A549 (cell line): Measurements from ENCODE around the gene USP2.

Experiments used
- CEBPB ChIP-seq, 2 experiments: fragments of >200 bp in 1 of 2; sonication (Bioruptor Twin) in 1 of 2; formaldehyde crosslinking in 1 of 2; IDR thresholded peaks; 2 replicates each; pipeline ENCODE4 v1.6.1; 2012 to 2016
- FOXS1 ChIP-seq: fragments of 250-450 bp; sonication (Bioruptor Pico); IDR thresholded peaks from 2 replicates; pipeline ENCODE4 v1.5.0; 2020; ENCODE audit warnings: mild to moderate bottlenecking, moderate library complexity
- HDAC2 ChIP-seq: fragments of 200-600 bp; sonication (generic); IDR thresholded peaks from 2 replicates; pipeline ENCODE4 v1.6.1; 2016
- HEYL ChIP-seq: fragments of 250-450 bp; sonication (Bioruptor Pico); IDR thresholded peaks from 2 replicates; pipeline ENCODE4 v1.8.0; 2021; ENCODE audit warnings: mild to moderate bottlenecking, moderate library complexity
- MAFK ChIP-seq: fragments of 450-650 bp; IDR thresholded peaks from 2 replicates; pipeline ENCODE4 v1.6.1; 2014; ENCODE audit not compliant: partially characterized antibody
- NFE2L2 ChIP-seq: fragments of 150-350 bp; conservative IDR thresholded peaks from 2 replicates; pipeline ENCODE4 v1.6.1; 2014; ENCODE audit warnings: low read length
- POLR2A ChIP-seq: IDR thresholded peaks from 2 replicates; pipeline ENCODE4 v1.6.1; 2012; ENCODE audit warnings: mild to moderate bottlenecking, low read length
- RCOR1 ChIP-seq: fragments of 150-350 bp; IDR thresholded peaks from 2 replicates; pipeline ENCODE4 v1.6.1; 2014; ENCODE audit warnings: antibody characterized with exemption, low read length, low read depth
- RFX5 ChIP-seq: fragments of 450-650 bp; IDR thresholded peaks from 2 replicates; pipeline ENCODE4 v1.7.1; 2014; ENCODE audit warnings: antibody characterized with exemption, mild to moderate bottlenecking, moderate library complexity
- ZC3H11A ChIP-seq: fragments of 450-650 bp; IDR thresholded peaks from 2 replicates; pipeline ENCODE4 v1.6.1; 2014; ENCODE audit warnings: antibody characterized with exemption, mild to moderate bottlenecking
- ZFP36 ChIP-seq: fragments of 450-650 bp; IDR thresholded peaks from 2 replicates; pipeline ENCODE4 v1.6.1; 2014; ENCODE audit warnings: borderline replicate concordance; ENCODE audit not compliant: partially characterized antibody
- TF ChIP-seq, protein P1 (sequence below): fragments of >200 bp; sonication (Bioruptor Twin); formaldehyde crosslinking; IDR thresholded peaks from 3 replicates; pipeline ENCODE4 v1.5.1; 2016
- TF ChIP-seq, protein P2 (sequence below): fragments of 200-600 bp; sonication (generic); IDR thresholded peaks from 2 replicates; pipeline ENCODE4 v1.6.1; 2016; ENCODE audit warnings: antibody characterized with exemption, mild to moderate bottlenecking, moderate library complexity
- TF ChIP-seq, protein P3 (sequence below): fragments of 150-350 bp; IDR thresholded peaks from 2 replicates; pipeline ENCODE4 v1.6.1; 2014; ENCODE audit warnings: low read depth, mild to moderate bottlenecking, low read length

DNA sequence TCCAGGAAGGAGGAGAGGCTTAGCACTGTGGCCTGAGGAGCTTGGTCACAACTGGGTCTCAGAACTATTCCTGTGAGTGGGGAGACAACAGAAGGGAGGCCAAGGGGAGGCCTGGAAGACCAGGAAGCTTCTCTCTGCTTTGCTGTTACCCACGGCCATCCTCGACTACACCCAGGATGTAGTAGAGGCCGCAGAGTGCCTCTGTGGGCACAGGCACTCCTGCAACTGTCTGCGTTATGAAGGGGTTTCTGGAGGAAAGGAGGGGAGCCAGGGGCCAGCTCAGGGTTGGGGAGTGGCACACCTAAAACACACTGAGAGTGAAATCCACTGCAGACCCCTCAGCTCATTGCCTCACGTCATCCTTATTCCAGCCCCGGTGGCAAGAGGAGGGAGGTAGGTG, 31.2 kb downstream of the USP2 start:
- TF ChIP-seq MAFK, result no peak
- TF ChIP-seq, protein P1, sequence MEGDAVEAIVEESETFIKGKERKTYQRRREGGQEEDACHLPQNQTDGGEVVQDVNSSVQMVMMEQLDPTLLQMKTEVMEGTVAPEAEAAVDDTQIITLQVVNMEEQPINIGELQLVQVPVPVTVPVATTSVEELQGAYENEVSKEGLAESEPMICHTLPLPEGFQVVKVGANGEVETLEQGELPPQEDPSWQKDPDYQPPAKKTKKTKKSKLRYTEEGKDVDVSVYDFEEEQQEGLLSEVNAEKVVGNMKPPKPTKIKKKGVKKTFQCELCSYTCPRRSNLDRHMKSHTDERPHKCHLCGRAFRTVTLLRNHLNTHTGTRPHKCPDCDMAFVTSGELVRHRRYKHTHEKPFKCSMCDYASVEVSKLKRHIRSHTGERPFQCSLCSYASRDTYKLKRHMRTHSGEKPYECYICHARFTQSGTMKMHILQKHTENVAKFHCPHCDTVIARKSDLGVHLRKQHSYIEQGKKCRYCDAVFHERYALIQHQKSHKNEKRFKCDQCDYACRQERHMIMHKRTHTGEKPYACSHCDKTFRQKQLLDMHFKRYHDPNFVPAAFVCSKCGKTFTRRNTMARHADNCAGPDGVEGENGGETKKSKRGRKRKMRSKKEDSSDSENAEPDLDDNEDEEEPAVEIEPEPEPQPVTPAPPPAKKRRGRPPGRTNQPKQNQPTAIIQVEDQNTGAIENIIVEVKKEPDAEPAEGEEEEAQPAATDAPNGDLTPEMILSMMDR, result no peak
- TF ChIP-seq ZFP36, result no peak
- TF ChIP-seq ZC3H11A, result no peak
- no peak for TF ChIP-seq HDAC2
- TF ChIP-seq, protein P2, sequence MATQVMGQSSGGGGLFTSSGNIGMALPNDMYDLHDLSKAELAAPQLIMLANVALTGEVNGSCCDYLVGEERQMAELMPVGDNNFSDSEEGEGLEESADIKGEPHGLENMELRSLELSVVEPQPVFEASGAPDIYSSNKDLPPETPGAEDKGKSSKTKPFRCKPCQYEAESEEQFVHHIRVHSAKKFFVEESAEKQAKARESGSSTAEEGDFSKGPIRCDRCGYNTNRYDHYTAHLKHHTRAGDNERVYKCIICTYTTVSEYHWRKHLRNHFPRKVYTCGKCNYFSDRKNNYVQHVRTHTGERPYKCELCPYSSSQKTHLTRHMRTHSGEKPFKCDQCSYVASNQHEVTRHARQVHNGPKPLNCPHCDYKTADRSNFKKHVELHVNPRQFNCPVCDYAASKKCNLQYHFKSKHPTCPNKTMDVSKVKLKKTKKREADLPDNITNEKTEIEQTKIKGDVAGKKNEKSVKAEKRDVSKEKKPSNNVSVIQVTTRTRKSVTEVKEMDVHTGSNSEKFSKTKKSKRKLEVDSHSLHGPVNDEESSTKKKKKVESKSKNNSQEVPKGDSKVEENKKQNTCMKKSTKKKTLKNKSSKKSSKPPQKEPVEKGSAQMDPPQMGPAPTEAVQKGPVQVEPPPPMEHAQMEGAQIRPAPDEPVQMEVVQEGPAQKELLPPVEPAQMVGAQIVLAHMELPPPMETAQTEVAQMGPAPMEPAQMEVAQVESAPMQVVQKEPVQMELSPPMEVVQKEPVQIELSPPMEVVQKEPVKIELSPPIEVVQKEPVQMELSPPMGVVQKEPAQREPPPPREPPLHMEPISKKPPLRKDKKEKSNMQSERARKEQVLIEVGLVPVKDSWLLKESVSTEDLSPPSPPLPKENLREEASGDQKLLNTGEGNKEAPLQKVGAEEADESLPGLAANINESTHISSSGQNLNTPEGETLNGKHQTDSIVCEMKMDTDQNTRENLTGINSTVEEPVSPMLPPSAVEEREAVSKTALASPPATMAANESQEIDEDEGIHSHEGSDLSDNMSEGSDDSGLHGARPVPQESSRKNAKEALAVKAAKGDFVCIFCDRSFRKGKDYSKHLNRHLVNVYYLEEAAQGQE, result no peak
- TF ChIP-seq NFE2L2, result no peak
- no peak for TF ChIP-seq RFX5
- TF ChIP-seq, protein P3, sequence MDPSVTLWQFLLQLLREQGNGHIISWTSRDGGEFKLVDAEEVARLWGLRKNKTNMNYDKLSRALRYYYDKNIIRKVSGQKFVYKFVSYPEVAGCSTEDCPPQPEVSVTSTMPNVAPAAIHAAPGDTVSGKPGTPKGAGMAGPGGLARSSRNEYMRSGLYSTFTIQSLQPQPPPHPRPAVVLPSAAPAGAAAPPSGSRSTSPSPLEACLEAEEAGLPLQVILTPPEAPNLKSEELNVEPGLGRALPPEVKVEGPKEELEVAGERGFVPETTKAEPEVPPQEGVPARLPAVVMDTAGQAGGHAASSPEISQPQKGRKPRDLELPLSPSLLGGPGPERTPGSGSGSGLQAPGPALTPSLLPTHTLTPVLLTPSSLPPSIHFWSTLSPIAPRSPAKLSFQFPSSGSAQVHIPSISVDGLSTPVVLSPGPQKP, result no peak
- no peak for TF ChIP-seq FOXS1
- no peak for TF ChIP-seq POLR2A
- TF ChIP-seq HEYL (CRISPR knock-in tag), result no peak
- no peak for TF ChIP-seq CEBPB (IDR thresholded peaks at IDR 0.05)
- TF ChIP-seq RCOR1, result no peak
